ENCODE data around the gene ATXN2.
A peak's percentile ranks its signal among the peaks of the same experiment; 100 is the strongest.

- TF ChIP-seq CTCF (IDR thresholded peaks at IDR 0.05) (no peak; the same call in 1 of the 2 replicates), ATF3 (CRISPR knock-in tag; conservative IDR thresholded peaks at IDR 0.05) (no peak), CREB1 (CRISPR knock-in tag; IDR thresholded peaks at IDR 0.05) (no peak), PREB (CRISPR knock-in tag; IDR thresholded peaks at IDR 0.05; ENCODE audit: borderline replicate concordance) (no peak), FOXK1 (CRISPR knock-in tag; IDR thresholded peaks at IDR 0.05) (no peak), ZBTB43 (CRISPR knock-in tag; IDR thresholded peaks at IDR 0.05) (0 out of 2 replicates have a peak, but pooled peaks have one; percentile 17), CBFB (CRISPR knock-in tag; IDR thresholded peaks at IDR 0.05; ENCODE audit: low read depth) (no peak), ZNF121 (CRISPR knock-in tag; IDR thresholded peaks at IDR 0.05) (no peak), JUN (CRISPR knock-in tag; IDR thresholded peaks at IDR 0.05) (no peak), NR1H2 (CRISPR knock-in tag; IDR thresholded peaks at IDR 0.05) (no peak), AFF4 (CRISPR knock-in tag; IDR thresholded peaks at IDR 0.05; ENCODE audit: borderline replicate concordance) (no peak), RELA (CRISPR knock-in tag; IDR thresholded peaks at IDR 0.05; ENCODE audit: borderline replicate concordance) (no peak), KAT7 (CRISPR knock-in tag; IDR thresholded peaks at IDR 0.05; ENCODE audit: borderline replicate concordance) (0 out of 2 replicates have a peak, but pooled peaks have one; percentile 38)
Measured at GRCh38 chr12:111404362-111405148, 194.6 kb downstream of the ATXN2 start.

All from WTC11 (cell line).